HG02763 (cell line): Measurements from ENCODE around the gene SLC34A1.

ENCODE experiments used
- ATAC-seq: cut with Tn5 transposase; IDR thresholded peaks from one replicate; pipeline ENCODE4 v1.9.1; 2021; ENCODE audit warnings: mild to moderate bottlenecking, moderate library complexity; ENCODE audit not compliant: unreplicated experiment

The SLC34A1 gene

GRCh38 chr5:177430140-177430951 is 46.1 kb downstream of the SLC34A1 start:
- no peak for ATAC-seq

DNA sequence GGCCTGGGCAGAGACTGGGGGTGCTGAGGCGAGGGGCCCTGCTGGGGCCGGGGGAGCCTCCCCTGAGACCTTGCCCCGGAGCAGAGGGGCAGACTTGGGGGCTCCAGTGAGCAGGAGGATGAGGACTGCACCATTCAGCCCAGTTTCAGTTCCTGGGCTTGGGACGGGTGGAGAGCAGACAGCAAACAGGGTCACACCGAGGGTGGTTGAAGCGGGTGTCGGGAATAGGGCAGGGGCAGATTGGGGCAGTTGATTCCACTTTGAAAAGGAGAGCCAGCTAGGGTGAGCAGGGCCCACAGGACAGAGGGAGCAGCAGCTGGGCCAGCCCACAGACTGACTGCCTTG is 46.7 kb downstream of the SLC34A1 start:
- ATAC-seq: no peak

DNA sequence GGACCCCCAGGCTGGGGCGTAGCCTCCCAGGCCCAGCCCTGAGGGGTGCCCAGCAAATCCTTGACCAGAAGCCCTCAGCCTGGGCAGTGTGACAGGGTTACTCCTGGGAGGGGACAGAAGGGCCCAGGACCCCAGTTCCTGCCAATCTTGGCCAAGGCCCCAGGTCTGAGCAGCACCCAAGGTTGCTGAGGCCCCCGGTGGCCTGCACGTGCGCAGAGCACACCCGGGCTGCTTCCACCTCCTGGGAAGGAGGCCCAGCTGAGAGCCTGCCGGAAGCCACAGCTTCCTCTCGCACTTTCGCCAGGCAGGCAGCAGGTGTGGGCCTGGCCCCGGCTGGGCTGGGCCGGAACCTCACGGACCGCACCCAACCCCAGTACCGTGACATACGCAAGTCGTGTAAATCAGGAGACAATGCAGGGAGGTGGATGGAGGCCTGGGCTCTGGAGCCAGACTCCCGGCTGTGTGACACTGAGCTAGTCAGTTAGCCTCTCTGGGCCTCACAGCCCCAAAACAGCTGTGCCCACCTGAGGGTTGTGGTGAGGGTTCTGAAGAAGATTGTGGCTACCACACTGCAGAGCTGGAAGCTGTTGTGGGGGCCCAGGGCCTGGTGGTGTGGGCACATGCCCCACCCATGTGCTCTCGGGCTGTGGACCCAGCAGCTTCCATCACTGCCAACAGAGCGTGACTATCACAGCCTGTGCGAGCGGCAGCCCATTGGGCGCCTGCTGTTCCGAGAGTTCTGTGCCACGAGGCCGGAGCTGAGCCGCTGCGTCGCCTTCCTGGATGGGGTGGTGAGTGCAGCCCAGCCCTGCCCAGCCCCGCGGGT is 47.3 kb downstream of the SLC34A1 start:
- peak; percentile 37 for ATAC-seq

- no peak for ATAC-seq
Observed at GRCh38 chr5:177432143-177432838, 48.1 kb downstream of the SLC34A1 start.

DNA sequence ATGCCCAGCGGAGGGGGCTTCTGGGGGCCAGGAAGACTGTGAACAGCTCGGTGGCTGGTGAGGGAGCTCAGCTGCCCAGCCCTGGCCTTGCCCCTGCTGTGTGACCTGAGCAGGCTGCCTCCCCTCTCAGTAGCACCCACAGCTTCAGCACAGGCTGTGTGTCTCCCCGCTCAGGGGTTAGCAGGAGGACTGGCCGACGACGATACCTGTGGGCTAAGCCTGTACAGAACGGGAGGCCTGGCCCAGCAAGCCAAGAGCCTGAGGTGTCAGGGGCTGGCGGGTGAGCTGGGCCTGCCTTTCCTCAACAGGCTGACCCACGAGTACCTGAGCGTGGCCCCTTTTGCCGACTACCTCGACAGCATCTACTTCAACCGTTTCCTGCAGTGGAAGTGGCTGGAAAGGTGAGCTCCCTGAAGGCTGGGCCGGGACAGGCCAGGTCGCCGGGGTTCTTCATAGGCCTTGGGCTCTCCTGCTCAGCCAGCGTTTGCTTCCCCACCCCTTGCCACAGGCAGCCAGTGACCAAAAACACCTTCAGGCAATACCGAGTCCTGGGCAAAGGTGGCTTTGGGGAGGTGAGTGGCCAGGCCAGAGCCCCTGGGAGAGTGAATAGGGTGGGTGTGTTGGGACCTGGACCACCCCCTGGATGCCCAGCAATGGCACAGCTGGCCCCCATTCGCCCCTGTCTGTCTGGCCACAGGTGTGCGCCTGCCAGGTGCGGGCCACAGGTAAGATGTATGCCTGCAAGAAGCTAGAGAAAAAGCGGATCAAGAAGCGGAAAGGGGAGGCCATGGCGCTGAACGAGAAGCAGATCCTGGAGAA is 48.8 kb downstream of the SLC34A1 start:
- ATAC-seq: no peak

DNA sequence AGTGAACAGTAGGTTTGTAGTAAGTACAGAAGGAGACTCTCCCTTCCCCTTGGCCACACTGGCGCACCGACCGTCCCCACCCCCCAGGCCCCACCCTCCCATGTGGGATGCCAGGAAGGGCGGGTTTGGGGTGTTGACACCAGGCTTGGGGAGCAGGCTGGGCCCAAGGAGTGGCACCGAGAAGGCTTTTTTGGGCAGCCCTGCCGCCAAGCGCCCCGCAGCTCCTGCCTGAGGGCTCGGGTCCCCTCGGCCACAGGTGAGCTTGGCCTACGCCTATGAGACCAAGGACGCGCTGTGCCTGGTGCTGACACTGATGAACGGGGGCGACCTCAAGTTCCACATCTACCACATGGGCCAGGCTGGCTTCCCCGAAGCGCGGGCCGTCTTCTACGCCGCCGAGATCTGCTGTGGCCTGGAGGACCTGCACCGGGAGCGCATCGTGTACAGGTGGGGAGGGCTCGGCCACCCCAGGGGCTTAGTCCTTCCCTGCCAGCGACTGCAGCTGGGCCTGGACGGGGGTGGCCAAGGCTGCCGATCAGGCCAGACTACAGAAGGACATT is 49.5 kb downstream of the SLC34A1 start:
- no peak for ATAC-seq

- ATAC-seq: no peak
Observed at GRCh38 chr5:177434437-177434836, 50.2 kb downstream of the SLC34A1 start.

GRCh38 chr5:177434942-177435738 is 50.9 kb downstream of the SLC34A1 start:
- ATAC-seq: no peak

GRCh38 chr5:177435847-177436536 is 51.8 kb downstream of the SLC34A1 start:
- no peak for ATAC-seq

DNA sequence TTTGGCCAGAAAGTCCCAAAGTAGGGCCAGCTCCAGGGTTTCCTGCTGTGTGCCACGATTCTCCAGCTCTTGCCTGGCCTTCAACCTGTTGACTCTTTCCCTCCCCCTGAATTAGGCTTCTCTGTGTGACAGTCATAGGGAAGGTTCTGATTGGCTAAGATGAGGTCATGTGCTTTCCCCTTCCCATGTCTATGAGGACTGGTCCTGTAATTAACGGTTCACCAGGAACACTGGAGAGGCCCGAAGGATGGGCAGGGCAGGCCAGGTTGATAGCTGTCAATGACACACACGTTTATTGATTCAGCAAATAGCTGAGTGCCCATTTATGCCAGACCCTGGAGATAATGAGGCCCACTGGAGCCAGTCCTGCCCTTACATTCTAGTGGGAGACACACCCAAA is 53.4 kb downstream of the SLC34A1 start:
- ATAC-seq: no peak

DNA sequence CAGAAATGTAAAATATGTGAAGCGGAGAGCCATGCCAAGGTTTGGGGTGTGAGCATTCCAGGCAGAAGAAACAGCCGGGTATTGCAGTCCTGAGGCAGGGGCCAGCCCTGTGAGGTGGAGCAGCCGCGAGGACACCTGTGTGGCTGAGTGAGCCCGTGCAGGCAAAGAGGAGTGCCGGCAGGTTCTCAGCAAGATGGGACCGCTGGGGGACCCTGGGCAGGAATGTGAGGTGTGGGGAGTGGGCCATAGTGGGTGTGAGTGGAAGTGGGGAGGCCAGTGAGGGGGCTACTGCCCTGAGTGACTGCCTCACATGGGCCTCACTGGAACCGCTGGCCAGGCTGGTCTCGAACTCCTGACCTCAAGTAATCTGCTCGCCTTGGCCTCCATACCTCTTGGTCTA is 54.2 kb downstream of the SLC34A1 start:
- no peak for ATAC-seq

- ATAC-seq: no peak
Observed at GRCh38 chr5:177439518-177440053, 55.4 kb downstream of the SLC34A1 start.

- ATAC-seq: no peak
Observed at GRCh38 chr5:177440211-177440989, 56.2 kb downstream of the SLC34A1 start.

DNA sequence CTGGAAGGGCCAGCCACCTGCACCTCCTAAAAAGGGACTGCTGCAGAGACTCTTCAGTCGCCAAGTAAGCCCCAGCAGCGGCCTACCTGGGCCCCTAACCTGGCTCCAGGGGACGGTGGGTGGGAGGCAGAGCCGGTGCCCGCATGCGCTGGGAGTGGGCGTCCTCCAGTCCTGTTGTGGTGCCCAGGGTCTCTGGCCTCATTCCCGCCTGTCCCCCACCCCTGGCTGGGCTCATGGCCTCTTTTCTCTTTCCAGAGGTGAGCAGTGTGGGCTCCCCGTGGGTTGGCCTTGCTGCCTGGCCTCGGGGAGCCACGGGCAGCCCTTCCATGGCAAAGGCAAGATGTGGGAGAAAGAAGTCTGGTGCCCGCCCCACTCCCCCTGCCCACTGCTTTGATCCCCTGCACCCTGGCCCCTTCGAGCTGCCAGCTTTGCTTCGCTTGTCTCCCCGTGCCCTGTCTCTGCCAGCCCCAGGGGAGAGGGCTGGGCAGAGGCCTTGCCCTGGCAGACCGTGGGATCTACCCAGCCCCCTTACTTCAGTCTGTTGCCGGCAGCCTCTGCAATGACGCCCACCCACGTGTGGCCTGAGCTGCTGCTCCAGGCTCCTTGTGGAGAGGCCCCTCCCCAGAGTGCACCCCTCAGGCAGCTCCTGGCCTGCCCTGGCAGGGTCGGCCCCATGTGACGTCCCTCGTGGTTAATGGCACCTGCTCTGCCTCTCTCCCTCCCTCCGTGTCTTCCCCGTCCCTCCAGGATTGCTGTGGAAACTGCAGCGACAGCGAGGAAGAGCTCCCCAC is 57.0 kb downstream of the SLC34A1 start:
- no peak for ATAC-seq

DNA sequence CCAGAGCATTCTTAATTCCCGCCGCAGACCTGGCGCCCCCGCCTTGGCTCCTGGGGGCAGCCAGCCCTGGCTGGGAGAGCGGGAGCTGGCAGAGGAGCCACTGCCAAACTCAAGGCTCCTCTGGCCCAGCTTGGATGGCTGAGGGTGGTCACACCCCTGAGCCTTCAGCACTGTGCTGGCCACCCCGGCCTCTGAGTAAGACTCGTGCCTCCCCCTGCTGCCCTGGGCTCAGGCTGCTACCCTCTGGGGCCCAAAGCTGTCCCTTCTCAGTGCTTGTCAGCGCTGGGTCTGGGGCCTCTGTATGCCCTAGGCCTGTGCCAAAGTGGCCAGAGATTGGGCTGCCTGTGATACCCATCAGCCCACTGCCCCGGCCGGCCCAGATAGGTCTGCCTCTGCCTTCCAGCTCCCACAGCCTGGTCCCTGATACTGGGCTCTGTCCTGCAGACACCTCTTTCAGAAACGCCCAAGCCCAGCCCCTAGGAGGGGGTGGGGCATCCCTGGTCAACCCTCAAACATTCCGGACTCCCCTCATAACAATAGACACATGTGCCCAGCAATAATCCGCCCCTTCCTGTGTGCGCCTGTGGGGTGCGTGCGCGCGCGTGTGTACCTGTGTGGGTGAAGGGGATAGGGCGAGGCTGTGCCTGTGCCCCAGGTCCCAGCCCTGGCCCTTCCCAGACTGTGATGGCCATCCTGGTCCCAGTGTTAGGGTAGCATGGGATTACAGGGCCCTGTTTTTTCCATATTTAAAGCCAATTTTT is 58.0 kb downstream of the SLC34A1 start:
- no peak for ATAC-seq

DNA sequence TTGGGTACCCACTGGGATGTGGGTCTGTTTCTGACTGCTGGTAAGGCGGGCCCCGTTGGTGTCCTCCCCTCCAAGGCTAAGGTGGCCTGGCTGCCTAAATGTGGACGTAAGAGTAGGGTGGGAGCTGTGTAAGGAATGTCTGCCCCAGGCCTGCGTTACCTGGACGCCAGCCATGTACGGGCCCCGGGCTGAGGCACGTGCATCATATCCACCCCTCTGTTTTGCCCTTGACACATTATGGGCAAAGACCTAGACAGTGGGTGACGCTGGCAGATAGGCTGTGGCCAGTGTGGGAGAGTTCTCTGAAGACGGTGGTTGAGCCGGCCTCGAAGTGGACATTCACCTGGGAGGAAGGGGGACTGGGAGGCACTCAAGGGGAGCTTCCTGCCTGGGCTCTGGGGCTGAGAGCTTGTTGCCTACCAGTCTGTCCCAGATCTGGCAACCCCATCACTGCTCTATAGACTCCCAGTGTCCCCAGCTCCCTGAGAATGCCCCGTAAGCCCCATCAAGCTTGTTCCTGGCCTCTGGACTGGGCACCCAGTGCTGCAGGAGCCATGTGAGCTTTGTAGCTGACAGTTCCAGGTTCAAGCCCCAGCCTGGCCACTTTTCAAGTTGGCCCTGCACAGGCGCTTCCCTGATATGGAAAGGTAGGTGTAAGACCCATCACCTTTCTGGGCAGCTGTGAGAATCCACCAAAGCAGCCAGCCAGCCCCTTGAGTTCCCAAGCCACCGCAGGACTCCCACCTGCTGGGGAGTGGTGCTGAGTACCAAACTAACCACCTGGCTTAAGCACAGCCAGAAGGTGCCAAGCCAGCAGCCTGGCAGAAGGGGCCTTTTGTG is 59.1 kb downstream of the SLC34A1 start:
- no peak for ATAC-seq
